Mucosa of descending colon (tissue), 3 donors: ENCODE measurements around the gene BCKDHA. TPM values are rescaled to one million over a fixed set of nuclear protein-coding genes. Genes with fewer than 3 reads are reported as not detected.
A peak's percentile ranks its signal among the peaks of the same experiment; 100 is the strongest.

Experiments
- ATAC-seq: fragments of 200-7000 bp; cut with Tn5 transposase; one replicate; pipeline ENCODE4 v1.9.1; 2020; ENCODE audit warnings: mild to moderate bottlenecking, moderate library complexity
- DNase-seq, 3 donors: peaks; one replicate each; pipeline ENCODE4 v3.0.0-alpha.2; 2020
- H3K36me3 ChIP-seq: fragments of 200-600 bp; one replicate; pipeline ENCODE4 v1.8.0; 2021; ENCODE audit warnings: low read depth, mild to moderate bottlenecking
- H3K4me1 ChIP-seq: fragments of 200-600 bp; one replicate; pipeline ENCODE4 v1.8.0; 2021; ENCODE audit warnings: low read depth, mild to moderate bottlenecking
- H3K4me3 ChIP-seq: fragments of 200-600 bp; one replicate; pipeline ENCODE4 v1.8.0; 2021; ENCODE audit warnings: mild to moderate bottlenecking
- H3K9me3 ChIP-seq: fragments of 200-600 bp; one replicate; pipeline ENCODE4 v1.8.0; 2021; ENCODE audit warnings: mild to moderate bottlenecking
- CTCF ChIP-seq: fragments of 200-600 bp; IDR thresholded peaks from one replicate; pipeline ENCODE4 v1.8.0; 2022; ENCODE audit warnings: antibody characterized with exemption, mild to moderate bottlenecking
- intact Hi-C, 2 donors: fragments of 100-400 bp; cut with DNase I in 1 of 2; cut with micrococcal nuclease in 1 of 2; formaldehyde crosslinking; loops; one replicate each; pipeline versions ENCODE4 v1.11.0 to v1.11.1; 2022; cut with DNase I, micrococcal nuclease
- long read RNA-seq, 2 donors: library from polyadenylated mRNA; unstranded; transcript quantifications; one replicate each; pipeline ENCODE4 v2.0.0, GENCODE V29; 2019 to 2021
- total RNA-seq, 3 donors: library from RNA; stranded (reverse); fragmentation: NEBNext Ultra II Directional in 2 of 3; extraction: Animal tissue kit (Norgen Biotek cat#: 25700) in 2 of 3; gene quantifications; one replicate each; pipeline versions ENCODE4 v1.2.1 to v1.2.4, GENCODE V29; 2021 to 2023
- donor health status: DM: no; HTN: no; CAD: no; lungs with moderate emphysema.
- donor health status: DM: no; HTN: no; CAD: no.
- donor health status: DM: no; HTN: yes; CAD: no.

The BCKDHA gene
- total RNA-seq: 10 to 100 TPM; 16.6 to 22.5 (median 17.3) TPM
- long read RNA-seq, donor 1, transcript BCKDHA-201 (9 exons, 2,103 nt): major isoform, 43 of 53 reads
- long read RNA-seq, donor 1, partial matches to known transcripts: 2 of 53 reads
- long read RNA-seq, donor 1, other reads (novel, unspliced or antisense): 8 of 53 reads
- long read RNA-seq, donor 2, transcript BCKDHA-201 (9 exons, 2,103 nt): major isoform, 34 of 41 reads
- long read RNA-seq, donor 2, partial matches to known transcripts: 4 of 41 reads
- long read RNA-seq, donor 2, other reads (novel, unspliced or antisense): 3 of 41 reads

- intact Hi-C loops: no loop called here
- H3K4me3 ChIP-seq: peak within 1 kb of the TSS; percentile 87
- peak; percentile 100 for ATAC-seq
- no peaks in the 10 kb centered on the region for H3K9me3 ChIP-seq
- TF ChIP-seq CTCF: no peak
- H3K36me3 ChIP-seq: no peaks in the 10 kb centered on the region
- peaks cover 13% of the 10 kb centered on the region for H3K4me1 ChIP-seq
- peak; percentile 98 to 100 (median 99) for DNase-seq
These were observed at the start of gene BCKDHA, which contains the start of gene EXOSC5 for GRCh38 chr19:41397086-41398049. BCKDHA (plus strand) TSS chr19:41397818; CDS start chr19:41397828, 10 bp downstream. EXOSC5 (minus strand) TSS chr19:41397359; CDS start chr19:41397328, 31 bp downstream.

DNA sequence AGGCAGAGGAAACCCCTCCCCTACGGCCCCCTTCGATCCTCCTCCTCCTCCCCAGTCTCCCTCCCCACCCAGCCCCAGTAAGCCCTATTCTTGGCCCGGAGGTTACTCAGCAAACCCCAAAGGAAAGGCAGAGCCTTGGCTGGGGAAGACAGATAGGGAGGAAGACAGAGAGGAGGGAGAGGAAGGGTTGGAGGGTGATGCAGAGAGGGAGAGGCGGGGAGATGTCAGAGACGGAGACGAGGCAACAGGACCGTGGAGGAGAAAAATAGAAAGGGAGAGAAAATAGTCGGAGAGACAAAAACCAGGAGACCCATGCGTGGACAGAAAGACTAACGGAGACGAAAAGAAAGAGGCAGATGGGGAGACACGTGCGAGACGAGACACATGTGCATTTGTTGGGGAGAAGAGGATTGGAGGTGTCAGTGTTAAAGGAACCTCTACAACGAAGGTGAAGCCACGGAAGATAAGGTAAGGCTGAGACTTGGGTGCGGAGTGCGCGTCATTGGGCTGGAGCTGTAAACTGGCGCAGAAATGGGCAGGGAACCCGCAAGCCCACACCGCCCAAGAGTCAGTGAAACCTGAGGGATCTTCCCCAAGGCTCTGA, 46.8 kb upstream of the BCKDHA start:
- Histone ChIP-seq H3K4me3 (no peak overlapping the region), H3K9me3 (no peaks in the 10 kb centered on the region), H3K4me1 (peaks cover 20% of the 10 kb centered on the region), H3K36me3 (no peaks in the 10 kb centered on the region)
- intact Hi-C loops: no loop called here
- peak; percentile 4 for ATAC-seq
- no peak for TF ChIP-seq CTCF
- DNase-seq: no peak

DNA sequence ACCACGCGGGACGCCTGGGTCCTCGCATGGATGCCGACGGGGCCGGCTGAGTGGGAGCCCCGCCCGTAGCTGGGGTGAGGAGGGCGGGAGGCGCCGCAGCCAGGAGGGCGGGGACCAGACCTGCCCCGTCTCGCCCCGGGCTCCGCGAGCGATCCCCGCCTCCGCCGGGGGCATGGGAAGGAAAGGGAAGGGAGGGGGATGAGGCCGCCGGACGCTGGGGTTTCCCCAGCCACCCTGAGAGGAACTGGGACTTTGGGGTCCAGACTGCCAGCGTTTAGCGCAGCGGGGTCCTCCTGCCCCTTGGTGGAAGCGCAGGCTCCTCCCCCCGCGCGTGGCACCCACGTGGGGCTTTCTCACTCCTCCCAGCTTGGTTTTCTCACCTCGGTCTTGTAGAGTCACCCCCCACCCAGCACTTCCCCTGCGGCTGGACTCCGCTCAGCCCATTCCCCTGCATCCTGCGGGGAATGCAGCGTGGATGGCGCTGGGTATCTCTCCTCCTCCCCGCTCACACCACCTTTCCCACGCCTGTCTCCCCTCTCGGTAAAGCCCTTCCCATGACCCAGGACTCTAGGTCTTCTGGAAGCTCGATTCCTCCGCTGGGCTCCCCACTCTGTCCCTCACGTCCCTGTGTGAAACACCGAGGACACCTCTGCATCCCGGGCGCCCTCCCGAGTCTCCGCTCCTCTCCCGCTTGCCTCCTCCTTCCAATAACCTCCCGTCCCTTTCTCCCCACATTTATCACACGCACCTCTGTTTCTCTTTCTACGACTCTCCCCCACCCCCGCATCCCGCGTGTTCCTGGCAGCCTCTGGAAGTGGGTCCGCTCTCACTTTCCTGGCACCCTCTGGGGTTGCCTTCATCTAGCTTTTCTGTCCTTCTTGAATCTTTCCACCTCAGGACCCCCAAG, 46.0 kb upstream of the BCKDHA start:
- DNase-seq (peak; percentile 68 to 91 (median 74)), ATAC-seq (peak; percentile 61)
- no peak for TF ChIP-seq CTCF
- intact Hi-C loops: no loop called here
- Histone ChIP-seq H3K9me3 (no peaks in the 10 kb centered on the region), H3K4me3 (peak overlapping the region; percentile 42), H3K4me1 (peaks cover 20% of the 10 kb centered on the region), H3K36me3 (no peaks in the 10 kb centered on the region)

DNA sequence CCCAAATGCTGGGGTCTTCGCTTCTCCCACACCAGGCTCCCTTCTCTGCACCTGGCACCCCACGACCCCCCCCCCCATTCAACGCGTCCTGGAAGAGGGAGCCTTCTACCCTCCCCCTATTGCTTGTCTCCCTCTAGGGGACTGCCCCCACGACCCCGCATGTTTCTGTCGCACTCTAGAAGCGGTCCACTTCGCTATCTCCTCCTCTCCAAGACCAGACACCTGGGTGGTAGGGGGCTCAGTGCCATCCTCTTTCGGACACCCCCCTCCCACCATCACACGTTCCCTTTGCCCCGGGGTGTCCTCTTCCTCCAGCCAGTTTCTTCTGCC, 45.4 kb upstream of the BCKDHA start:
- intact Hi-C loops: no loop called here
- TF ChIP-seq CTCF: no peak
- no peaks in the 10 kb centered on the region for H3K9me3 ChIP-seq
- no peak for ATAC-seq
- H3K4me3 ChIP-seq: peak overlapping the region; percentile 42
- DNase-seq: no peak
- H3K4me1 ChIP-seq: peaks cover 20% of the 10 kb centered on the region
- no peaks in the 10 kb centered on the region for H3K36me3 ChIP-seq
